TTC549 (cell line): ENCODE measurements around the gene LRP1B.

Source experiments
- FAIRE-seq: peaks from 2 replicates; lab custom pipeline; 2012; peaks lifted over from hg19 to GRCh38; lab: Jason Lieb, UNC

The LRP1B gene

DNA sequence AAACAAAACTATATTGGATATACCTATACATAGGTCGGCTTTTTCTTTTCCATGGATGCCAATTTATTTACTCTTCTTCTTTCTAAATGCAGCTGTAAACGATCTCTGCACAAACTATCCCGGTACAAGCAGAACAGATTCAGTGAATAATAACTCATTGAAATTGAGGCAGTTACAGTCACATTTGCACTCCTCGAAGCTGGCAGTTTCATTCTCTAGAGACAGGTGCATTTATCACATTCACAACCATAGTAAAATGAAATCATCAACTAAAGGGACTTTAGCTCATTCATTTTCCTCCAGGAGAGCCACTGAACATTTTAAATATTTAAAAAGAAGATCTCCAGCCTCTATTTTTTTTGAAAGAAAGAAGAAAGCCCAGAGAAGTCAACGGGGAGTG lies 551.7 kb downstream of the LRP1B start:
- no peak for FAIRE-seq

DNA sequence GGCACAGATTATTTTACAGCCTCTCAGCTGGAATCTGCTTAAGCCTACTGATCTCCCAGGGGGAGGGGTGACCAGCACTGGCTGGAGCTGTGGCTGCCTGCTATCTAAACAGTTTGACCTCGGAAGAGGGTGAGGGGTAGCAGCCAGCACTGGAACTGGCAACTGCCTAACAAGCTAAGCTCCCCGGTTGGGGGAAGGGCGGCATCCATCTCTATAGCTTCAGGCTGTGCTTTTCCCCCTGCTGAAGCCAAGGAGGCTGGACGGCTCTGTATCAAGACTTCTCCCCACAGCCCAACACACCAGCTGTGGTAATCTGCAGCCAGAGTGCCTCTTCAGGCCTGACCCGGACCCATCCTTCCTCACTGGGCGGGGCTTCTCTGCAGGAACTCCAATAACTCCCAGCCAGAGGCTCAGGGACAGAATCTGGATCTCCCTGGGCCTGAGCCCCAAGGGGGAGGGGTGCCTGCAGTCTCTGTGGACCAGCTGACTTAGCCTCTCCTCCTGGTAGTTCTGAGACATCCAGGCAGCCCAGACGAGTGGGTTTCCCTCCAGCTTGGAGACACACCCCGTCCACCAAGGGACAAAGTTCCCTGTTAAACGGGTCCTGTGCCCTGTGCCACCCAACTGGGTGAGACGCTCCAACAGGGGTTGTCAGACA lies 560.2 kb downstream of the LRP1B start:
- no peak for FAIRE-seq

DNA sequence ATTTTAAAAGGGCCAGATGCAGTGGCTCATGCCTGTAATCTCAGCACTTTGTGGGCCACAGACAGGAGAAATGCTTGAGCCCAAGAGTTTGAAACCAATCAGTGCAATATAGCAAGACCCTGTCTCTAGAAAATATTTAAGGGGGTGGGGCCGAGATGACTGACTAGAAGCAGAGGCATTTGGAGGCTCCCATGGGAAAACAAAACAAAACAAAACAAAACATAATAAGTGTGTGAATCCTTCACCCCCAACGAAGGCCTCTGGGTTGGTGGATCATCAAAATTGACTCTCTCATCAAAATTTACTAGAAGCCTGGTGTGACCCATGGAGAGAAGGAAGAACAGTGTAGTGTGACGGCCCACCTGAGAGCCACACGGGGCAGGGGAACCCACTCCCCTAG lies 560.9 kb downstream of the LRP1B start:
- FAIRE-seq, result no peak

DNA sequence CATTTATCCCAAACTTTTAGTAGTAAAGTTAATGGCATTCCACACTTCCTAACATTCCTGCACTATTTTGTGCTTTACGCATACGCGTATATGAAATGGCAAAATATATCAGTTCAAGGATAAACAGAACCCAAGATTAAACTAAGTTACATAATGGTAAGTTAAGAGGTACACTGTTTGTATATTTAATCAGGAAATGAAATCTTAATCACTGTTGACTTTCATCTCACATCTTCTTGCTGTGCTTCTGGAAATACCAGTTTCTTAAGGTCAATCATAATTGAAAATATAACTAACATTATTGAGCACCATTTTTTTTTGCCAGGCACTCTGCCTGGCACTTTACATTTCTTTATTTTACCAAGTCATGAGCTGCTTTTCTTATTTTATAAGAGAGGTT lies 565.2 kb downstream of the LRP1B start:
- FAIRE-seq, result no peak

DNA sequence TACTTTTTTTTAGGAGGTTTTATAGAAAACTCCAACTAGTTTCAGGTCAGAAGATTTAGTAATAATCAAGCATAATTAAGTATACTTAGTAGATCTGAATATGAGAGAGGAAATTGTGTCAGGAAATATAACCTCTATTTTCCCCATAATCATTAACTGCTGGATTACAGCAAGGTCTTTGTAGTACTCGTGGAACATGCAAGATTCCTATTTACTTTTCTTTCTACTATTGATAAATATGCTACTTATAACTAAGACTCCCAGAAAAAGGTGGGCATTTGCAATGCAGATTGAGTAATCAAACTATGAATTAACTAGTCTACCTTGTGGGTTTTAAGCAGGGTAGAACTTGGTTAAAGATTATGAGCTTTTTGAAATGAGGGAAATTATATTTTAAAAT lies 570.1 kb downstream of the LRP1B start:
- FAIRE-seq, result no peak

DNA sequence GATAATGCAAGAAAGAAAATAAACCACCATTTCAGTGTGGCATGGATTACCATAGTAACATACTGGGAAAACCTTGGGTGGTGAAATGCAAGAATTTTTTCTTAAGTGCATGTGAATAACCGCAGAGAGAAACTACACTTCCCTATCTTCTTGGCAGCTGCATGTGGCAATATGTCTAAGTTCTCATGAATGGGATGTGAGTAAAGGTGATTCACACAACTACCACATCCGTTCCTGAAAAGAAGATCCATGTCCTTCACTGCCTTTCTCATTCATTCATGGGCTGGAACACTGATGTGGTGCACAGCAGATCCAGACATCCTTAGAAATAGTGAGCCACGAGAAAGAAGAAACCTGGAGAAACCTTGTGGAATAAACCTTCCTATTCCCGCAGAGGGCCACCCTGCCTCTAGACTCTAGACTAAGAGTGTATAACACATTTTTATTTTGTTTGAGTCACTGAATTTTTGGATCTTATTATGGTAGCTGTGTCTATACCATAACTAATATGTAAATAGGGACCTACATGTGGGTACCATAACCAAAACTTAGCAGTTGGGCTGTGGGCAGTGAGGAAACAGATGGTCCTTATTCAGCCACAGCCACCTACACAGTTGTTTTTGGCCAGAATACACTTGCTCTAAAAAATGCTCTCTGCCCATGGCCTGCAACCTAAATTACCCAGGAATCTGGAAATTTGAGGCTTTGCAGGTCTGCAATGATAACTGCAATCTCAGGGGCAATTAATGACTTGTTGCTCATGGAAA lies 573.3 kb downstream of the LRP1B start:
- no peak for FAIRE-seq

DNA sequence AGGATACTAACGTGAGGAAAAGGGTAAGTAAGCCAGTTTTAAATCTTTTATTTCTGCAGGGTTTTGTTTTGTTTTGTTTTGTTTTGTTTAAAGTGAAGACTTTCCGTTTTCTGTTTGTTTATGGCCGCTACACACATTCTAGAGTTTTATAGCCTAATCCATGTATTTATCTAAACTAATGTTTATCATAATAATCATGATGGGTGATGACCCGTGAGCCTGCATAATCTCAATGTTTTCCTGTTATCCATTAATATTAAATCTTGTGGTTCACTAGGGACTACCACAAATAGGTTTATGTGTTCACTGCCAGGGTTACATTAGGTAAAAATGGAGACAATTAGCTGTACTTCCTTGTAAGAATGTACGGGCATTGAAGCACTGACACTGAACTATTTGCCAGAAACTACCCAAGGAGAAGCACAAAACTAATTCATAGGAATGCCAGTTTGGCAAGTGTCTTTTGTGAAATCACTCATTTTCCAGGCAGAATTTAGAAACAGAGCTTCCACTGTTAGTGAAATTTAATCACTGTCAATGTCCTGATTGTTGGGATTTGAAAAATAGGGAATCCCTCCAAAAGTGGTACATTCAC lies 574.8 kb downstream of the LRP1B start:
- no peak for FAIRE-seq

DNA sequence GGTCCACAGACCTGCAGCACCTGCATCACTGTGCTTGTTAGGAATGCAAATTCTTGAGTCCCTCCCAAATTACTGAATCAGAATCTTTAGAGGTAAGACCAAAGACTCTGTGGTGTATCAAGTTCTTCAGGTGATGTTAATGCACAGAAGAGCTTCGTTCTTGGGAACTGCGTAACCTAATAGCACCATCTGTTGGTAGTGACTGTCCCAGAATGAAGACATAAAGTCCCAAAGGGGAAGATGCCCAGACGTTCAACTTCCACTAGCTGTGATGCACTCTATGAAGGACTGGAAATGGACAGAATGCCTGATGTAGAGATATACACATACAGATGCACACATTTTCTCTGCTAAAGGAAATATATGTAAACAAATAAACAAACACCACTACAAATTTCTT lies 576.0 kb downstream of the LRP1B start:
- peak; percentile 60 for FAIRE-seq

DNA sequence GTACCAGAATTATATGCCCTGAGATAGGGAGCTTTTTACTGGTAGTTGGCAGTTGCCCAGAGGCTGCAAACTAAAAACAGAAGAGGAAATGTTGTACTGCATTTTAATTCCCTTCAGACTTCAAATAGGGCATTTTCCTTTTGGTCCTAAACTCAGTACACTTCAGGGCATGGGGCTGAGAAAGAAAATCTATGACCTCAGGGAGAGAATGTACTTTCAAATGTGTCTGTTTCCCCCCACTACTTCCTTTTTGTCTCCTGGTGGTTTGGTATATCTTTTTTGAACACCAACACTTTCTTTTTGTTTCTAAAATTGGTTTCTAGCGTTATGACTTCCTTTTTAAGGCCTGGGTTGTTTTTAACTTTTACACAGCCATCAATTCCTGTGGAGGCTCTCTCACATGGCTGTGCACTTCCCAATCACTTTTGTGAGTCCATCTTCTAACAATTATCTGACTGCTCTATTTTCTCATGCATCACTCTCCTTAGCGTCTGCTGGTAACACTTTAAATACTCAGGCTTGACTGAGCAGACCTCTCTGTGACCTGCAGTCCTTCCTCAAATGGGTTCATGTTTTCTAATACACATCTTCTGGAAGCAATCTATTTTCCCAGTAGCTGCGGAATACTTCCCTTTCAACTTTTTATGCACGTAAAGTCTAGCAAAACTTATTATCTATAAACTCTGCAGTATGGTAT lies 596.0 kb downstream of the LRP1B start:
- FAIRE-seq, result no peak

DNA sequence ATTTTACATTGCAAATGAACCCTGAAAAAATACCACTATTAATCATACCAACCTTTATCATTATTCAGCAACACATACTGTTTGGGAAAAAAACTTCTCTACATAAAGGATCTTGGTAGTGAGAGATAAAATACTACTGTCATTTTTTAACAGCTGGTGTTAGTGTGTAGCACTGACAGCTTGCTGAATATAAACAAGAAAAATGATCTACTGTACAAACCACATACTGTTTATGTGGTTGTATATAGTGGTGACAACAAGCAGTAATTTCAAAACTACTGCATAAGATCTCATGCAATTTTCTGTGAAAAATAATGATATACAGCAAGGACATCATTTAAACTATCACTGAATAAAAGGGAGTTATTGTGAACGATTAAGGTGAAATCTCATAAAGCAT lies 601.2 kb downstream of the LRP1B start:
- no peak for FAIRE-seq

DNA sequence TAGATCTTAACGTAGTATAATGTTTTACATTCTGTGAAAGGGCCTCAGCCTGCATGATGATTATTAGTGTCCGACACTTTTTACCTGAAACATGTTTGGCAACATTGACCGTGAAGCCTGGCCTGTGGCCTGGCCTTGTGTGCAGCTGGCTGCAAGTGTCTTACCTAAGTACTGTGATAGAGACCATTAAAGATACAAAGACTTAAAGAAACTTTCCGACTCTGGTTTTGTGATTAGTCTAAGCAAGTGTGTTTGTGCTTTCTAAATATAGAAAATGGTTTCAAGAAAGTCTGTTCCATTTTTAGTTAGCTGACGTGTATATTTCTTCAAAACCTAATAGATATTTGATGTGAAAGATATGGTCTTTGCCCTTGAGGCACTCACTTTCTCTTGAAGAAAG lies 601.8 kb downstream of the LRP1B start:
- FAIRE-seq, result no peak

DNA sequence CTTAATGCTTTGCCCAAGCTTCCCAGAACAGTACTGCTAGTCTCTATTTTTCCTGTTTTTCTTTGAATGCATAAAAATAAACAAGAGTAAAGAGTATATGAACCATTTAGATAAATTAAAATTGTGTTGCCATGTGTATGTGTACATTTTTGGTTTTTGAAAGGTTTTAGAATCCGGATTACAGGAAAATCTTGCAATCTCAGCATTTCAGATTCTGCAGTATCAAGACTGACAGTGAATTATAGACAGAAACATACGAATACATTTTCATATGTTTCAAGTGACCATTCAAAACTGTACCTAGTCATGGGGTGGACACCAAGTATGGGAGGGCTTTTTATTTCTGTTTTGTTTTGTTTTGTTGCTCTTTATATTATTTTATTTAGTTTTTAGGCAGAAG lies 604.1 kb downstream of the LRP1B start:
- no peak for FAIRE-seq

DNA sequence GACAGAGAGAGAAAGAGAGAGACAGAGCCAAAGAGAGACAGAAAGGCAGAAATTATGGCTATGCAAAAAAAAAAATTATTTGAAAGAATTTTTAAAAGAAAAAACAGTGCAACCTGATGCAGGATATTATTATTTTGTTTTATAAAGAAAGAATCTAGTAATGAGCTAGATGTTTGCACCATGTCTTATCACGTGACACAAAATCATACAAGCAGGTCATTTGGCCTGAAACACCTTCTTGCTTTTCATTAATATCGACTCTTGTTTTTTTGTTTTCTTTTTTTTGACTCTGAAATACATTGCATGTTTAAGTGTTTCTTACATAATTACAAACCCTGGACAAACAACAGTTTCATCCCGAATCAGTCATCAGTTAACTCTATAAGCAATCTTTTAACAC lies 606.0 kb downstream of the LRP1B start:
- FAIRE-seq, result no peak

DNA sequence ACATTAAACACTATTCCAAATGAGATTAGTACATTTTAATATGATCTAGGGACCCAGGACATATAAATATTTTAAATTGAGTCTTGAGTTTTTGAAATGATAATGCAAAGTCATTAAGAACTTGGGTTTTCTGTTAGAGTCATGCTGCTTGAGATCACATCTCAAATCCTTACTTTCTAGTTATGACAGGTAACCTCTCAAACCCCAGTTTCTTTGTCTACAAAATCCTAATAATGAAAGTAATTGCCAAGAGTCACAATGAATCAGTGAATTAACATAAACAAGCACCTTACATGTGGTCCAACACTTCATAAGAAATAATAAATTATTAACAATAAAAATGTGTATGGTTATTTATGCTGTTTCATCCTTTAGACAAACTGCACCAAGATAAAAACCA lies 607.6 kb downstream of the LRP1B start:
- FAIRE-seq, result no peak

DNA sequence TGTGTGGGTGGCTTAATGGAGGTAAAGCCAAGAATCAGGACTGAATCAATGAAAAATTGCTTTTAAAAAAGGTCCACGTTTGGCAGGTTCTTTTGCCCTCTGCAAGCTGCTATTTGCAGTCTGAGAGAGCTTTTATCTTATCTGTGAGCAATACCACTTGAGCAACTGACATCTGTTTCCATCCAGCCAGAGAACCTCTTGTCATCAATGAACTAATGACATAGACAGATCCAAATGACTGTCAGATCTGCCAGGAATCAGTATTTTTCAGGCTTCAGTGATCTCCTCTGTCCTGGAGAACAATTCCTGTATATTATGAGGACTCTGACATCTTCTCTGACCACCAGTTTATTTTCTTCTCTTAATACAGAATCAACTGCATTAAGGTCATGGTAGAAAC lies 608.1 kb downstream of the LRP1B start:
- FAIRE-seq, result no peak

DNA sequence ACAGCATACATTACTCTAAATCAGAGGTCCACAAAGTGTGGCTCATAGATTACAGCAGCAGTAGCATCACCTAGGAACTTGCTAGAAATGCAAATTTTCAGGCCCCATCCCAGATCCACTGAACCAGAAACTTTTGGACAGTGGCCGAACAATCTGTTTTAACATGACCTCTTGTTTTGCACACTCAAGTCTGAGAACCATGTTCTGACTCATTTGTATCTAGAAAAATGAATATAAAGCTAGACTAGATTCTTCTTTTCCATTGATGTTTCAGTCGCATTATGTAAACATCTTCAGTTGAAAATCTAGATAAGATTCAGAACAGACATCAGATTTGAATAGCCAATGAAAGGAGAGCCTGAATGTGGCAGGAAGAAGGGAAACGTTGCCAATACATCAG lies 608.8 kb downstream of the LRP1B start:
- no peak for FAIRE-seq

DNA sequence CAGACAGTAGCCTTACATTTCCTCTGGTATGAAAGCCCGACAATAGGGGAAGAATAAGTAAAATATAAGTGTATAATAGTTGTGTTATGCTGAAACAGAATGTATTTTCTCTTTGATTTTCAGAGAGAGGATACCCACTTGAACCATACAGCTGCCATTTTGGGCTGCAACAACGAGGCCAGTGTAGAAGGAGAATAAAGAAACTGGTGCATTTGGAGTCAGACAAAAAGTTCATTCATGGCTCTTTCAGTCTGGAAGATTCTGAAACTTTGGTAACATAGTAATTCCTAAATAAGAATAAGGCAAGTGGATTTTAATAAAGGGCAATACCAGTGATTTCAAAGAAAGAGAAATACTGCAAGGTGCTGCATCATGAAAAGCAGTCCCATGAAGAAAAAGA lies 610.9 kb downstream of the LRP1B start:
- FAIRE-seq, result no peak

DNA sequence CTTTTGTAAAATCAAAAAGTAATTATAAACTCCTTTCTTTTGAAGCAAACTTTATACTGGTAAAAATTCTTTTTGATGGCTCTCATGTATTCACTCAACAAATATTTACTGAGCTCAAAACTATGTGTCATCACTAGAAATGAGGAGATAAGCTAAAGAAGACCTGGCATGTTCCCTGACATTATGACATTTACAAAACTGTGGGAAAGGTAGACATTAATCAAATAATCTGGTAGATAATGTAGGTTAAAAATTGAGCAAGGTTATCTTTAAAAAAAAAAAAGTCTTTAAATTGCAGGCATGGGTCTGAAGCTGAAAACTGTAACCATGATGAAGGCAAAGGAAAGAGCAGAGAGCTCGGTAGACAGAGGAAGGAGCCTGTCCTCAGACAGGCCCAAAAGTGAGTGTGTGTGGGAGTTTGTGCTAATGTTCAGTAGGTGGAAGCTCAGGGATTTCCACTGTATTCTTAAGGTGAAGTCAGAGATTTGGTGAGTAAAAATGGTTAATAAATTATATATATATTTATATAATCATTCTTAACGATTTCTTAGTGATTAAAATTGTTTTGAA lies 612.9 kb downstream of the LRP1B start:
- no peak for FAIRE-seq

DNA sequence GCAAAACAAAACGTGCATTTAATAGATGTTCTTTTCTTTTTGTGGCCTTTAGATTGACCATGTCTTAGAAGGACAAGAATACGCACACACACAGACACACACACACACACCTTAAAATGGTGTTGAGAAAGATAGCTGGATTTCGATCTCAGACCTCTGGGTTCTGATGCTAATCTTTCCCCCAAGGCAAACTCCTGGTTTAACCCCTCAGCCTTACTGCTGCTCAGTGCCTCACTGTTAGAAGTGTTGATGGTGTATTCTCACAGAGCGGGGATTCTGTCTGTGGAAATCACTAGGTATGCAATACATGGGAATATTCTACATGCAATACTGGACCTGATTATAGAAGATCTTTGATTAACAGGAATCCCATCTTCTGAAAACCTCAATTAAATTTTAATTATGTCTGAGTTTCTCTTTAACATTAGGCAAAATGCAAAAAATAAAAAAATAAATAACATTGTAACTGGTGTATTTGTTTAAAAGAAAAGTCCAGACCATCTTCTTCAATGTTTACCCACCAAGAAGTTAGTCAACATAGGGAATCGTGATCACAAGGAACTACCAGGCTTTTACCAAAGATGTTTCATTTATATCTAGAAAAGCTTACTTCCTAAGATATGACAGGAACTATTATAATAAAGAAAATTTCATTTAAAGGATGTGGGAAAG lies 613.5 kb downstream of the LRP1B start:
- no peak for FAIRE-seq

DNA sequence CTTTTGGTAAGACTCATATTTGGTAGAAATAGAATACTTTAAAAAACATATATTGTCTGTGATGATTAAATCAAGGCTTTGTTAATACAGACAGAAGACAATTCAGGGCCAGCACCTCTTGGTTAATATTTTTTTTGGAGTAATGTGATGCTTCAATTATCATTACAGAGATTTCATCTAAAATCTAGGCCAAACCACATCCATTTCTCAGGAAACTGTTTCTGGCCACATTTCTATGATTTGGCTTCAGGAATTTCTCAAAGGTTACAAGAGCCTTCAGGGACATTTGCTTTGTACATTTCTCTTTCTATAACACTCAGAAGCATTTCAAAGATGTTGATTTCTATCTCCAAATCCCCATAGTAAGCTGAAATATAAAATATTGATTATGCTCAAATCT lies 614.9 kb downstream of the LRP1B start:
- no peak for FAIRE-seq

DNA sequence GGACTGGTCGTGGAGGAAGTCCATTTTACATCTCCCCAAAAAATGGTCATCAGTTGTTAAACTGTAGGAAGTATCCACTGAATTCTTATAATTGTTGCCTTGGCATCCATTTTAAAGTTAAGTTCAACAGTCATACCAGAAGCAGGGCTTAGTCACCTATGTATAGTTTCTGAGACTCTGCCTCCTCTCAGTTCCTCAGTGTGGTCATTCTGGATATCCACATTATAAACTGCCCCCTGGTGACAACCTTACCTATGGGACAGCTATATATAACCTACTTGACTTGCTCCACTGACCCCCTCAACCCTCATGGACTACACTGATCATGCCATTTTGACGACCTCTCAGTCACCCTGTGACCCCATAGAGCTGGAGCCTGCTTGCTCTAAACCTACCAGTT lies 617.0 kb downstream of the LRP1B start:
- FAIRE-seq, result no peak
